Occipital lobe (tissue), 2 donors: Measurements from ENCODE around the gene AURKB. TPM values are rescaled to one million over a fixed set of nuclear protein-coding genes. Genes with fewer than 3 reads are reported as not detected.
A peak's percentile ranks its signal among the peaks of the same experiment; 100 is the strongest.
"Not testable (repeated sequence)": the region's sequence is repeated elsewhere in the genome, so short reads cannot be mapped to it uniquely, and the experiment has no call there.

Source experiments
- DNase-seq: peaks from one replicate; lab custom pipeline; 2025; lab: John Stamatoyannopoulos, UW
- total RNA-seq: library from RNA; depleted of rRNA; stranded (reverse); fragments of >200 nt; gene quantifications from one replicate; pipeline ENCODE4 v1.2.3, GENCODE V29; 2014

Gene AURKB
- total RNA-seq, 1 donor from 2014 or later, result 2.7 TPM

GRCh38 chr17:8225813-8226535, 15.6 kb upstream of the AURKB start:
- DNase-seq, result peak; percentile 32

- no peak for DNase-seq
Measured at GRCh38 chr17:8224891-8225812, 14.8 kb upstream of the AURKB start.

GRCh38 chr17:8223356-8224126, 13.2 kb upstream of the AURKB start:
- DNase-seq, result no peak

DNA sequence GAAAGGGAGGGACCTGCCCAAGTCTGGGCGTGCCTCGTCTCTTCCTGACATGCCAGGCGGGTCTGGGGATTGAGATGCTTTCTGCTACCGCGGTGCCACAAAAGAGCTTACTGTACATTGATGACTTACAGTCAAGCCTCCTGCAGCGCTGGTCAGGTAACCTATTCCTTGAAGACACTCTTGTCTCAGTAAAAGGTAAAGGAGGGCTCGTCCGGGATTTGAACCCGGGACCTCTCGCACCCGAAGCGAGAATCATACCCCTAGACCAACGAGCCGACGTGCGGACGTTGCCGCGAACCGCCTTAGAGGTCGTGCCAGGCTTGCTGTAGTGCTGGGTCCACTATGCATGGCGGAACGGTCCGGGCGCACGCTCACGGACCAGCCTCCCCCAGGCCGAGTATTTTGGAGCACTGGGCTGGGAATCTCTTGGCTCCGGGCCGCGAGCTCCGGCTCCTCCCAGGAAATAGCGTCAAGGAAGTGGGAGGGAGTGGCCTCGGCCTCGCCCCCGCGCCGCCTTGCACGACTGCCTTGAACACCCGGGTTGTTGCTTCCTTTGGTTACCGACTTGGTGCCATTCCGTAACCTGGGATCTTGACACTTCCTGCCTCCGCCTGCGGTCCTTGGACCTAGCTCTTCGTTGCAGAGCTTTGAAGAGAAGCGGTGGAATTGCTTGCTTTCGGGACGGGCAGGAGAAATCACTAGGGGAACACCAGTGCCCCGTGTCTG, 12.4 kb upstream of the AURKB start:
- peak; percentile 89 for DNase-seq

GRCh38 chr17:8222380-8222629, 11.9 kb upstream of the AURKB start:
- DNase-seq, result no peak

DNA sequence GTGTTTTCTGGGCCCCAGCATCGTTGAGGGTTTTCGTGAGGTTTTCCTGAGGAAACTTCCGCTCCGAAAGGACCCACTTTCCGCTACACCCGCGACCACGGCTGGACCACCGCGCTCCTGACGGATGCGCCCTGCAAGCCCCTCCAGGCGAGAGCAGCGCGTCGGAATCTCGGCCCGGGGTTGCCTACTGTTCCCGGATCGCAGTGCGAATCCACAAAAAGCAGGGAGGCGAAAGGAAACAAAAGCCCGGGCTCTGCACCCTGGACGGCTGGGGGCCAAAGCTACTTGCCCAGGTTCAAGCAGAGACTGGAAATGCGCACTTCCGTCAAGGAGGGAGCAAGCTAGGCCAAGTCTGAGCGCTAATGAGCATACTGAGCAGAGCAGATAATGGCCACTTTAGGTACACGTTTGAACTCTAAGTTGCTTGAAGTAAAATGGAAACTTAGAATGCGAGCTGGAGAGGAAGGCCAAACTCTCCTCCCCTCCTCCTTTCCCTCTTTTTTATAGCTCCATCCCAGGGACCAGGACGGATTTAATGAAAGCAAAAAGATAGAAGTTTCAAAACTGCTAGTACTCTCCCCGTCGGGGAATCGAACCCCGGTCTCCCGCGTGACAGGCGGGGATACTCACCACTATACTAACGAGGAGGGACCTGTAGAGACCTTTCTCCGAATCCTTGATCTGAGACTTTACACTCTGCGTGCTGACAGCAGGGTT, 11.4 kb upstream of the AURKB start:
- peak; percentile 81 for DNase-seq

- DNase-seq, result peak; percentile 79
Measured at GRCh38 chr17:8220783-8221662, 10.6 kb upstream of the AURKB start.

GRCh38 chr17:8214000-8214399, 3.6 kb upstream of the AURKB start:
- DNase-seq, result not testable (repeated sequence)

DNA sequence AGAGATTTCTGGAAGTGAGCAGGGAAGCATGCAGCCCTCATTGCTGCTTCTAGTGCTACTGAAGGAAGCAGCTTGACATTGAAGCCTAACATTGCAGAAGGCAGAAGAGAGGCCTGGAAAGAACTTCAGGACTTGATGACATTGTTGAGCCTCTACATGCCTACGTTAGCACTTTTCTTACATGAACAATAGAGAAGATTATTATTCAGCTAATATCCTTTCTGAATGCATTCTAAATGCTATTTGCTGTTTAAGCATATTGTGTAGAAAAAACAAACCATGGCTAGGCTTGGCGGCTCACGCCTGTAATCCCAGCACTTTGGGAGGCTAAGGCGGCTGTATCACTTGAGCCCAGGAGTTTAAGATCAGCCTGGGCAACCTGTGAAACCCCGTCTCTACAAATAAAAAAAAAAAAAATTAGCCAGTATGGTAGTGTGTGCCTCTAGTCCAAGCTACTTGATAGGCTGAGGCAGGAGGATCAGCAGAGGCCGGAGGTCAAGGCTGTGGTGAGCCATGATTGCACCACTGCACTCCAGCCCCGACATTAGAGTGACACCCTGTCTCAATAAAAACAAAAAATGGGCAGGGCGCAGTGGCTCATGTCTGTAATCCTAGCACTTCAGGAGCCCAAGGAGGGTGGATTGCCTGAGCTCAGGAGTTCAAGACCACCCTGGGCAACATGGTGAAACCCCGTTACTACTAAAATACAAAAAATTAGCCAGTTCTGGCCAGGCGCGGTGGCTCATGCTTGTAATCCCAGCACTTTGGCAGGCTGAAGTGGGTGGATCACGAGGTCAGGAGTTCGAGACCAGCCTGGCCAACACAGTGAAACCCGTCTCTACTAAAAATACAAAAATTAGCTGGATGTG, 2.2 kb upstream of the AURKB start:
- DNase-seq, result no peak

DNA sequence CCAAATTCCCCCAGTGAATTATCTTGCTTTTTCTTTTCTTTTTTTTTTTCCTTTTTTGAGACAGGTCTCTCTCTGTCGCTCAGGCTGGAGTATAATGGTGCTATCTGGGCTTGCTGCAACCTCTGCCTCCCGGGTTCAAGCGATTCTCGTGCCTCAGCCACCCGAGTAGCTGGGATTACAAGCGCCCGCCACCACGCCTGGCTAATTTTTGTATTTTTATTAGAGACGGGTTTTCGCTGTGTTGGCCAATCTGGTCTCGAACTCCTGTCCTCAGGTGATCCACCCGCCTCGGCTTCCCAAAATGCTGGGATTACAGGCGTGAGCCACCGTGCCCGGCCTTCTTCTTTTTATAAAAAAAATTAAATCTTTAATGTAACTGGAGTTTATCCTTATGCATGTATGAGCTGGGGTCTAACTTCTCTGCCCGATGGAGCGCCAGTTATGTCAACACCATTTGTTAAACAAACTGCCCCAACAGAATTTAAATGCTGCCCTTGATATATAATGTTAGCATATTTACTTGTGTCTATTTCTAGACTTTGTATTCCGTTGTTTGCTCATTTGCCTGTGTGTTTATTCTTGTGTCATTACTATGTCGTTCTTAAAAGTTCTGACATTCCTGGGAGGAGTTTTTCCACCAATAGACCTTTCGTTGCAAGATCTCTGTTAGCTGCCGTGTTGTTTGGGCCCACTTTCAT, 535 bp upstream of the AURKB start:
- DNase-seq, result no peak

DNA sequence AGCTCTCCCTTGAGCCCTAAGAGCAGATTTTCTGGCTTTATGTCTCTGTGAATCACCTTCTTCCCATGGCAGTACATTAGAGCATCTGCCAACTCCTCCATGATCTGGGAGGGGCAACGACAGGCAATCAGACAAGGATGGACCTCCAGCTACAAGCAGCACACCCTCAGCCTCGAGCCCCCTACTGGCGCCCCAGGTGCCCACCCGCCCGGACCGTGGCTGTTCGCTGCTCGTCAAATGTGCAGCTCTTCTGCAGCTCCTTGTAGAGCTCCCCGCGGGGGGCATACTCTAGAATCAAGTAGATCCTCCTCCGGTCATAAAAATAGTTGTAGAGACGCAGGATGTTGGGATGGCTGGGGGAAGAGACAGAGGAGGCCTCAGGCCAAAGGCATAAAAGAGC, 3.8 kb downstream of the AURKB start:
- DNase-seq, result no peak

DNA sequence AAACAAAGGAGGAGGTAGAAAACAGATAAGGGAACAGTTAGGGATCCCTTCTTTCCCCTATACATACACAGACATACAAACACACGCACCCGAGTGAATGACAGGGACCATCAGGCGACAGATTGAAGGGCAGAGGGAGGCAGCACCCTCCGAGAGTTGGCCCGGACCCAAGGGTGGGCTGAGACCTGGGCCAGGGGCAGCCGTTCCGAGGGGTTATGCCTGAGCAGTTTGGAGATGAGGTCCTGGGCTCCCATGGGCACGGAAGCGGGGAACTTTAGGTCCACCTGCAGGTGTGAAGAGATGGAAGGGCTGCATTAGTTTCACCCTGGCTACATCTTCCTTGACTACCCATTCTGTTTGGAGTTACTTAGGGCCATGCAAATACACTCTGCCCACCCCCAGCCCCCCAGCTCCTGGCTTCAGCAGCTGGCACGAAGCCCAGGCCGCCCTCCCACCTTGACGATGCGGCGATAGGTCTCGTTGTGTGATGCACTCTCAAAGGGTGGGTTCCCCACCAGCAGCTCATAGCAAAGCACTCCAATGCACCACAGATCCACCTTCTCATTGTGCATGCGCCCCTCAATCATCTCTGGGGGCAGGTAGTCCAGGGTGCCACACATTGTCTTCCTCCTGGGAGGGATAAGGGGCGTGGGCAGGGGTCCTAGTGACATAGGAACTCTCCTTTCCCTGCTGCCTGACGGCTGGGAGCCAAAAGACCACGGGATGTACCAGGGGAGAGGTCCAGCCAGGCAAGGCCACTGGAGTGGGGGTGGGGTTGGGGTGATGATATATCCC, 5.4 kb downstream of the AURKB start:
- no peak for DNase-seq

DNA sequence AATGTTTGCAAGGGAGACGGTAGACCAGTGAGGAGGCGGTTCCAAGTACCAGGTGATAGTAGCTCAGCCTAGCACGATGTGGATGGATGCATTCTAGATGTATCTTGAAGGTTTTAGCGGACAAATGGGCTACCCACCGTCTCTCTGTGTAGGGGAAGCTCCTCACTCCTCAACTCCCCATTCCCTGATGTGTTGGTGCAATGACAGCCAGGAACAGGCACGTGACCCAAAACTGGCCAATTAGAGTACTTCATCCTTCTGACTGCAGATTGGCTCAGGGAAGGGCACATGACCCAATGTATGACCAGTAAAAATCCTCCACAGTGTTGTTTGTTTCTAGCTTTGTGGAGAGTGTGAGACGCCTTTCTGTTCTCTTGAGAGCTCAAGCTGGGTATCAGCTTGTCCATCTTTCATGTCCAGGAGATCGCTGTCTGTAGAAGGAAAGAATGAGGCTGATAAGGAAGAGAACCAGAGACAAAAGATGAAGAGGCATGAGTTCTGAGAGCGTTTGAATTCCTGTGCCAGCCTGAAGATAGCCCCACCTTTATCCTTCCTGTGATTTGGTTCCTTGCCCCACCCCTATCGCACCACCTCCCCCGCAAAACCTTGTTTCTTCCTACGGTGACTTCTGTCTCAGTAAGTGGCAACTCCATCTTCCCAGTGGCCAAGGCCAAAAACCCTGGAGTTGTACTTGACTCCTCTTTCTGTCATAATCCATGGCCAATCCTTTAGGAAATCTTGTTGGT, 18.1 kb downstream of the AURKB start:
- DNase-seq, result peak; percentile 93

- DNase-seq, result no peak
Measured at GRCh38 chr17:8190506-8190905, 19.9 kb downstream of the AURKB start.

DNA sequence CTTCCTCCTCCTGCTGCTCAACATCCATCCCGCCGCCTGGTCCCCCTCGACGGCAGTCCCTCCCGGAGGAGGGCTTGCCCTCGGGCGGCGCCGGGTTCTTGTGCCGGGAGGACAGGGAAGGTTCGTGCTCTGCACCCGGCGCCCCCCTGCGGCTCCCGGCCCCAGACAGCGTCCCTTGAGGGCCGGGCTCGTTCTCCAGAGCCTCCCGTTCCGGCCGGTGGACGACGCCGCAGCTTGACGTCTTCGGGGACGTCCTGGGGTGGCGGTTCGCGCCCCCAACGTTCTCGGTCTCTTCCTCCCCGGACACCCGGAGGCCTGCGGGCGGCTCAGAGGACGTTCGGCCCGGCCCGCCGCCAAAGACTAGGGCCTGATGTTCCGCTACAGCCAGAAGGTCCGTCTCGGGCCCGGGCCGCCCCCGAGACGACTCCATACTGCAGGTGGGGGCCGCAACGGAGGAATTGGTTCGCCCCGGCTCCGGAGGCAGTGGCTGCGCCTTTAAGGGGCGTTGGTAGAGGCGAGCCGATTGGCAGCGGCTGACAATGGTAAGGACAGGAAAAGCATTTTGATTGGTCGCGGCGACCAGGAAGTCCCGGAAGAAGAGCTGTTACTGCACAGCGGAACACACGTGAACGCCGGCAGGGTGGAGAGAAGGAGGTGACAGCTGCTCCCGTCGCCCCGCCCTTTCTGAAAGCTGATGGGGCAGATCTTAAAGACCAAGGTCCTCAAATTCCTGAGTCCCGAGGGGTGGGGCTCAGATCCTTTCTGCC, 20.5 kb downstream of the AURKB start, which contains the start of gene BORCS6:
BORCS6 (minus strand) TSS at position 470 of the 767 bp plus-strand sequence; CDS start at position 430, 40 bp downstream.
- DNase-seq, result peak; percentile 99
